Stimulated activated CD8-positive, alpha-beta memory T cell treated with anti-CD3 and anti-CD28 coated beads, Interleukin-15, amount 100 ng/mL, for 48 hours (primary cell): Measurements from ENCODE around the gene CHCHD2.
A peak's percentile ranks its signal among the peaks of the same experiment; 100 is the strongest.
"Not testable (repeated sequence)": the region's sequence is repeated elsewhere in the genome, so short reads cannot be mapped to it uniquely, and the experiment has no call there.

Source experiments
- DNase-seq, 2 donors: peaks; one replicate each; pipeline ENCODE4 v3.0.0-alpha.2; 2020; ENCODE audit warnings: low read depth in 2 of 2

The CHCHD2 gene

DNA sequence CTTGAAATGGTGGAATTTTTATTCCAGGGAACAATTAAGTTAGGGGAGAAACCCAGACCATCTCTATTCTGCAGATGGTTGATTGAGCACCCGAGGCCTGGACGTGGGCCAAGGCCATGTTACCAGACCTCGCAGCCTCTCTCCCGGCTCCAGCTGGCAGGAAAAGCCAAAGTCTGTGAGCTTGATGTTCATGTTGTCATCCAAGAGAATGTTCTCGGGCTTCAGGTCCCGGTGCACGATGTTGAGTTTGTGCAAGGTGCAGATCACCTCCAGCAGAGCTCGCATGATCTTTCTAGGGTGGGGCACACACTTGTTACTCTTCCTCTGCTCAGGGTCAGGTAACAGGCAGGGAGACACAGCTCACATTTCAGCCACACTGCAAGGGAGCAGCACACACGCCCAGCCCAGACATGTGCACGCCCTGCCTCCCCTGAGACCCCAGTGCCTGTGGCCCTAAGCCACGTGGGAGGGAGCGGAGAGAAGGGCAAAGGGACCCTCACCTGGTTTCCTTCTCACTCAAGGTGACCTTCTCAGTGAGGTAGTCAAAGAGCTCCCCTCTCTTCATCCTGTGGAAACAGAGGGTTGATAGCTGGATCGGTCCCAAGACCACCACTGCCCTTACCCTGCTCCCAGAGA is 23.0 kb downstream of the CHCHD2 start:
- DNase-seq = no peak

DNA sequence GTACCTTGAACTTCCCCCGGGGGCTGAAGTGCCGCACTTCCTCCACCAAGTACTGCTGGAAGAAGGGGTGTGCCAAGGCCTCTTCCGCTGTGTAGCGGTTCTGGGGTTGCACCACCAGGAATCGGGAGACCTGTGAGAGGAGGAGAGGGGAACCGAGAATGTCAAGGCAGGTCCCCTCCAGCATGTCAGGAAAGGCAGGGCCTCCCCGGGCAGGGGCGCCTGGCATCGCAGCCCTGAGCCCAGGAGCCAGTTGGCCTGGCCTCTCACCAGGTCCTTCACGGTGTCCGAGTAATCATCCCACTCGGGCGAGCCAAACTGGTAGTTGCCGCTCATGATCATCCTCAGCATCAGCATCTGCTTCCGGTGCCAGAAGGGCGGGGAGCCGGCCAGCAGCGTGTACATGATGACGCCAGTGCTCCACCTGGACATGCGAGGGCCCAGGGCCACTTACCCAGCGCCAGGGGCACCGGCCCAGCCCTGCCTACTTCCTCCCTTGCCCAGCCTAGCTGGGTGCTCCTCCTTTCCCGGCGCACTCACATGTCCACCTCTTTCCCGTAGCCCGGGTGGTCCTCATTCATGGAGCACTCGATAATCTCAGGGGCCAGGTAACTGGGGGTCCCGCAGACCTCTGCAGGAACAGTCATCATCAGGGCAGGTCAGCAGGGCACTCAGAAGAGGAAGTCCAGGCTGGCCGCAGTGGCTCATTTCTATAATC is 24.5 kb downstream of the CHCHD2 start:
- DNase-seq = no peak

DNA sequence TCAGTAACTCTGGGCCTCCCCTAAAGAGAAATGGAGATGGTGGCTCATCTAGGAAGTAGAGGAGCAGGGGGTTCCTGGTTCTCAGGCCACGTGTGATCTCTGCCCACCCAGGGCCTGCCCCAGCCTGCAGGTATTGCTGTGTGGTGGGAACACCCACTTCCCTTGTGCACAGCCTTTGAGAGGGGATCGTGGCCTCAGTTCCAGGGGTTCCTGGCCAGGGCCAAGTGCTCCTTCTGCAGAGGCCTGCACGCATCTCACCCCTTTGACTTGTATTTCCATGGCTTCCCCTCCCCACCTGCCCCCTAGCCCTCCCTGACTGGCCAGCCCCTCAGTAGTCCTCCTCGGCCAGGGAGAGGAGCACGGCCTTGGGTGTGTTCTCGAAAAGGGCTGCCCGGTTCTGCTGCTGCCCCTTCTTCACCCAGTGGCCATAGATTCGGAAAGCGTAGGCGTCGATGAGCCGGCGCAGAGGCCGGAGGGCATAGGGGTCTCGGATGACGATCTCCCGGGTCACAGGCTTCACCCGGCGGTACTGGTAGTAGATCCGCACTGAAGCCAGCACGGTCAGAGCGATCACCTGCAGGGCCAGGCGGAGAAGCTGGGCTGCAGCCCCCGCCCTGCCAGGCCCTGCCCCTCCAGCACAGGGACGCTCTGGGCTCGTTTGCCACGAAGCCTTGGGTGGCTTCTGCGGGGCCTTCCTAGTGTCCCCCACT is 25.4 kb downstream of the CHCHD2 start:
- DNase-seq = not testable (repeated sequence)

DNA sequence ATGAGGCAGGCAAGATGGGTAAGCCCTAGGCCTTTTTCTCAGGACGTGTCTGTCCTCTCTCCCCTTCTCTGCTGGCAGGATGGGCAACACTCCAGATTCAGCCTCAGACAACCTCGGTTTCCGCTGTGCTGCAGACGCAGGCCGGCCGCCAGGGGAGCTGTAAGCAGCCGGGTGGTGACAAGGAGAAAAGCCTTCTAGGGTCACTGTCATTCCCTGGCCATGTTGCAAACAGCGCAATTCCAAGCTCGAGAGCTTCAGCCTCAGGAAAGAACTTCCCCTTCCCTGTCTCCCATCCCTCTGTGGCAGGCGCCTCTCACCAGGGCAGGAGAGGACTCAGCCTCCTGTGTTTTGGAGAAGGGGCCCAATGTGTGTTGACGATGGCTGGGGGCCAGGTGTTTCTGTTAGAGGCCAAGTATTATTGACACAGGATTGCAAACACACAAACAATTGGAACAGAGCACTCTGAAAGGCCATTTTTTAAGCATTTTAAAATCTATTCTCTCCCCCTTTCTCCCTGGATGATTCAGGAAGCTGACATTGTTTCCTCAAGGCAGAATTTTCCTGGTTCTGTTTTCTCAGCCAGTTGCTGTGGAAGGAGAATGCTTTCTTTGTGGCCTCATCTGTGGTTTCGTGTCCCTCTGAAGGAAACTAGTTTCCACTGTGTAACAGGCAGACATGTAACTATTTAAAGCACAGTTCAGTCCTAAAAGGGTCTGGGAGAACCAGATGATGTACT is 26.7 kb downstream of the CHCHD2 start:
- DNase-seq = no peak

DNA sequence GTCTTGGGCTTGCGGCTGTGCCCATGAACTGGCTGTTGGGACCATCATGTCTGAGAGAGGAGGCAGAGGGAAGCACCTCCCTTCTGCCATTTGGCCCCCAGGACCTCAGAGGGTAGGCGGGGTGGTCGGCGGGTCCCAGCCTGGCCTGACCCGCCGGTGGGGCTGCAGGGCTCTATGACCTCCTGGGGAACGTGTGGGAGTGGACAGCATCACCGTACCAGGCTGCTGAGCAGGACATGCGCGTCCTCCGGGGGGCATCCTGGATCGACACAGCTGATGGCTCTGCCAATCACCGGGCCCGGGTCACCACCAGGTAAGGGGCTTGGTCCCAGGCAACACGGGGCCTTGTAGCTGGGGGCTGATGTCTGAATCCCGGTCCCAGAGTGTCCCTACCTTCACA is 28.1 kb downstream of the CHCHD2 start:
- DNase-seq = no peak

DNA sequence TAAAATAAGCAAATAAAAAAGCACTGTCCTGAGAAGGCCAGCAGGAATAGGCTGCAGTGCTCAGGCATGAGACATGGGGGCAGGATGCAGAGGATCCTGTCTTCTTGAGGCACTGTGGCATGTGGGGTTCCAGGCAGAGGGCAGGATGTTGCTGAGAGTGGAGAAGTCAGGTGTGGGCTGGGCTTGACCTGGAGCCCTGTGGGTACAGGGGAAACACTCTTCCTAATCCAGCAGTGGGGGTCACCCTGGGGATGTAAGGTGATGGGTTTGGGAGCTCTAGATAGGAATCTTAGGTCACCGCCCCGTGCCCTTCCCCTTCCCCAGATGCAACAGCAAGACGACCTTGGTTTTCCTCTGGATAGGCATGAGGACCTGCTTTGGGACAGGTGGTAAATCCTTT is 28.6 kb downstream of the CHCHD2 start:
- DNase-seq = no peak

DNA sequence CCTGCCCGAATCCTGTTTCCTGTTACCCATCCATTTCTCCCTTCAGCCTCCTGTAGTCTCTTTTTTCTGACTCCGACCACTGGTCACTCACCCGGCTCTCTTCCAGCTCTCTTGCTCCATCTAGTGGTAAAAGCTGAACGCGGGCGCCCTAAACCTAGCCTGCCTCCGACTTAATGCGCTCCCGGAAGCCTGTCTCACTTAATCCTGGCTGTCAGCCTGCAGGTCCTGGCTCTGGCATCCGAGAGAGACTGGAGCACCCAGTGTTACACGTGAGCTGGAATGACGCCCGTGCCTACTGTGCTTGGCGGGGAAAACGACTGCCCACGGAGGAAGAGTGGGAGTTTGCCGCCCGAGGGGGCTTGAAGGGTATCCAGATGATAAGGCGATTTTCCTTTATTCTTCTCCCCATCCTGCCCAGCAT is 31.9 kb downstream of the CHCHD2 start:
- DNase-seq = peak in 1 of 2 donors; percentile 29

DNA sequence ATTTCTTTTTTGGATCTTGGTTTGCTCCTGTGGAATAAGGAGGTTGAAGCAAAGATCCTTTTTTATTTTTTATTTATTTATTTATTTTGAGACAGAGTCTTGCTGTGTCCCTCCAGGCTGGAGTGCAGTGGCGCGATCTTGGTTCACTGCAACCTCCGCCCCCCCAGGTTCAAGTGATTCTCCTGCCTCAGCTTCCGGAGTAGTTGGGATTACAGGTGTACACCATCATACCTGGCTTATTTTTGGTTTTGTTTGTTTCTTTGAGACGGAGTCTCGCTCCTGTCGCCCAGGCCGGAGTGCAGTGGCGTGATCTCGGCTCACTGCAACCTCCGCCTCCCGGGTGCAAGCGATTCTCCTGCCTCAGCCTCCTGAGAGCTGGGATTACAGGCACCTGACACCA is 39.9 kb downstream of the CHCHD2 start:
- not testable (repeated sequence) for DNase-seq

DNA sequence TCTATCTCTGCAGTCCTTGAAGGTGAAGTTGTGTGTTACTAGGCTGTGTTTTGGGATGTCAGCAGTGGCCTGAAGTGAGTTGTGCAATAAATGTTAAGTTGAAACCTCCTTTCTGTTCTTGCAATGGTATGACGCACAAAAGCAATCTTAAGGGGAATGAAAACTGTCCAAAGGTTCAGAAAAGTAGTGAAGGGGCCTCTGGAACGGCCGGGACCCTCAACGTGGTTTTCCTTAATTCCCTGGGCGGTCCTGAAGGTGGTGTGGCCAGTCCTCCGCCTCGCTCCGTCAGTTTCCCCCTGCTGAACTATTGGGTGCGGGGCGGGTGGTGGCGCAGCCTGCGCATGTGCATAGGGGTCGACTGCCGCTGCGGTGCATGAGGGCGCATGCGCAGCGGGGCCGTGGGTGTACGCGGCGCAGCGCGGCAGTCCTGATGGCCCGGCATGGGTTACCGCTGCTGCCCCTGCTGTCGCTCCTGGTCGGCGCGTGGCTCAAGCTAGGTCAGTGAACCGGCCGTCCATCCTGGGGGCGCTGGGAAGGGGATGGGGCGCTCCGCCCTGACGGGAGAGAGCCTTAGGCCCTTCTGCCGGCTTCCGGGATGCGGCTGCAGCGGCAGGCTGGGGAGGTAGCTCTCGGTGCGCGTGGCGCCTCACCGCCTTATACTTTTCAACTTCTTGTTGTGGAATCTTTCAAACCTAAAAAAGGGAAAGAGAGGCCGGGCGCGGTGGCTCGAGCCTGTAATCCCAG is 42.2 kb downstream of the CHCHD2 start, which contains the start of gene SUMF2:
Gene SUMF2, plus strand, starts transcription at position 405 of the 744 bp plus-strand sequence. Its CDS starts 26 bp downstream, at position 431.
- DNase-seq = peak; percentile 83 to 87

DNA sequence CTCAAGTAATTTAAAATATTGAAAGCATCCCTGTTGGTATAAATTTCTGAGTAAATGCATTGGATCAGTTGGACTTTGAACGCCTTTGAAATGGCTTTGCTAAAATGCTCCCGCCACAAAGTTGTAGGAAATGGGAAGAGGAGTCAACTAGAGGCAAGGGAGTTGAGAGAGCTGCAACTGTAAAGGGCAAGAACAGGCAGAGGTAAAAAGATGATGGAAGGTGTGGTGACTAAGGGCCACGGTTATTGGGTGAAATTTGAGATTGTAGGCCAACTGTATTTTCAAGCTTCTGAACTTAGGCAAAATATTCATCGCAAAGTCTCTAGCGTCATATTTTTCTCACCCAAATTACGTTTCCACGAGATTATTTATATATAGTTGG is 42.8 kb downstream of the CHCHD2 start:
- DNase-seq = no peak

DNA sequence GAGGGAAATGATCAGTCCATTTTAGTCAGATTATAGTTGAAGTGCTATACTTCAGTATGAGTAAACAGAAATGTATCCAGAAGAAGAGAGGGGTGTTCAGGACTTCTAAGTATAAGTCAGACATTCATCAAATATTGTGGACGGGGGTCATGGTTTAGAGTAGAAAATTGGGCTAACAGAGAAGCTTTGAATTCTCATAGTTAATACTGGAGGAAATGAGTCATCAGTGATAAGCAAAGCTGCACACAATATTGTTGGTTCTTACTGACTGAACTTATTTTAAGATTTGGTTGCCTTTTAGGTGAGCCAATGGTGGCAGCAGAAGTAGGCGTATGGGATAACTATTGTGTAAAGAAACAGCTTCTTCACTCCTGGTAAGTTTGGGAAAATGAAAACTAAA is 43.9 kb downstream of the CHCHD2 start:
- no peak for DNase-seq

DNA sequence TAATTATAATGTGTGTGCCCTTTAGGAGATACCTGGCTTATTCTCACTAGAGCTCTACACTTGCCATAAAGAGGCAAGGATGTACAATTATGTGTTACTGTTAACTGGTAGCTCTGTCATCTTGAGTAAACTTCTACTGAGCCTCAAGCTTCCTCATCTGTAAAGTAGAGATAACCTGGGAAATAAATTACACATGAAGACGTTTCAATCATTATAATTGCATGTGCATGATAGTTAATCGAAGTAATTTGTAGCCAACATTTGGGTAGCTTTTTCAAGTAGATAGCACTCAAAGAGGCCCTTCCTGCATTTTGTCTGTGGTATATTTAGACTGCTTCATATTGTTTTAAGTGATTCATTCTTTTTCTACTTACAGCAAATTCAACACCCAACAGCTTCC is 52.3 kb downstream of the CHCHD2 start:
- no peak for DNase-seq

DNA sequence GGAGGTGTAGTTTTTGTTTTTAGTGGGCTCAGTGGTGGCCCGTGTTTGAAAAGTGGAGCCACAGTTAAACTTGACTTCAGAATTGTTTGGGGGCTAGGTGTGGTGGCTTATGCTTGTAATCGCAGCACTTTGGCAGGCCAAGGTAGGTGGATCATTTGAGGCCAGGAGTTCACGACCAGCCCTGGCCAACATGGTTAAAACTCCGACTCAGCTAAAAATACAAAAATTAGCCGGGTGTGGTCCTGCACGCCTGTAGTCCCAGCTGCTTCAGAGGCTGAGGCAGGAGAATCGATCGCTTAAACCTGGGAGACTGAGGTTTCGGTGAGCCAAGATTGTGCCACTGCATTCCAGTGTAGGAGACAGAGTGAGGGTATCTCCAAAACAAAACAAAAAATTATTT is 52.9 kb downstream of the CHCHD2 start:
- no peak for DNase-seq
